Calu3 (cell line): Measurements from ENCODE around the gene KYAT1. TPM values are rescaled to one million over a fixed set of nuclear protein-coding genes. Genes with fewer than 3 reads are reported as not detected.
"Not testable (repeated sequence)": the region's sequence is repeated elsewhere in the genome, so short reads cannot be mapped to it uniquely, and the experiment has no call there.

Experiments
- BruUV-seq: library from RNA; stranded (reverse); fragments of 400-500 nt; replicated peaks from 2 replicates; lab custom pipeline; 2021; lab: Mats Ljungman, UMichigan
- CTCF ChIA-PET: fragments of 300-600 bp; sonication (Branson Sonifier 250); formaldehyde crosslinking; loops from one replicate; lab custom pipeline; 2022; ENCODE audit warnings: antibody characterized with exemption; lab: Charles Lee
- DNase-seq: peaks from one replicate; pipeline ENCODE4 v3.0.0; 2022
- H3K27ac Mint-ChIP-seq: one replicate; pipeline ENCODE4 v1.8.0; 2022; ENCODE audit warnings: mixed read lengths; ENCODE audit not compliant: unreplicated experiment
- H3K27me3 Mint-ChIP-seq: one replicate; pipeline ENCODE4 v1.8.0; 2022; ENCODE audit warnings: mixed read lengths; ENCODE audit not compliant: unreplicated experiment
- H3K36me3 Mint-ChIP-seq: one replicate; pipeline ENCODE4 v1.8.0; 2022; ENCODE audit warnings: mild to moderate bottlenecking, moderate library complexity, mixed read lengths; ENCODE audit not compliant: insufficient read depth, unreplicated experiment
- H3K4me1 Mint-ChIP-seq: one replicate; pipeline ENCODE4 v1.8.0; 2022; ENCODE audit warnings: mild to moderate bottlenecking, low read depth, mixed read lengths; ENCODE audit not compliant: unreplicated experiment
- H3K4me3 Mint-ChIP-seq: one replicate; pipeline ENCODE4 v1.8.0; 2022; ENCODE audit warnings: mild to moderate bottlenecking, low read depth, moderate library complexity, mixed read lengths; ENCODE audit not compliant: unreplicated experiment
- H3K9me3 Mint-ChIP-seq: one replicate; pipeline ENCODE4 v1.8.0; 2022; ENCODE audit warnings: low read depth, mixed read lengths; ENCODE audit not compliant: unreplicated experiment
- intact Hi-C: fragments of 100-400 bp; cut with micrococcal nuclease; formaldehyde crosslinking; loops from one replicate; pipeline ENCODE4 v1.10.0; 2022; ENCODE audit not compliant: unreplicated experiment
- total RNA-seq: library from RNA; stranded (reverse); gene quantifications from 2 replicates; pipeline ENCODE4 v1.2.3, GENCODE V29; 2022
- TF ChIP-seq, protein P1 (sequence below): fragments of 200-600 bp; IDR thresholded peaks from one replicate; pipeline ENCODE4 v1.8.0; 2022; ENCODE audit warnings: antibody characterized with exemption; ENCODE audit not compliant: unreplicated experiment

The KYAT1 gene
- total RNA-seq, 1 experiment from 2014 or later, result 4.1 TPM

DNA sequence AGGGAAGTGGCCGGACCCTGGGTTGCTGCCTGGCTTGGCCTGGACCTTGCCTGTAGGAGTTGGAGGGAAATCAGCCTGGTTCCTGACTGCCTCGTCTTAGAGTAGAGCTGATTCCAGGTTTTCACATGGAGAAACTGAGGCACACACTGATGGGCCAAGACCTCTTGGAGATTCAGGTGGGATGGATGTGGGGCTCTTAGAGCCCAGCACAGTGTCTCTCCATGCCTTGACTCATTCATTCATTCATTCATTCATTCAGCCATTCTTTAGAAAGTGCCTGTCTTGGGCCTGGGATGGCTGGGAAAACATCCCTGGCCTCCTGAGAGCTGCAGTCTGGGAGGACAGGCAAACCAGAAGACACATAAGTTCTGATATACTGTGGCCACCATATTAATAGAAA lies 2.4 kb upstream of the KYAT1 start:
- DNase-seq, result no peak
- Mint-ChIP-seq H3K9me3 (no peaks in the 10 kb centered on the region), H3K27ac (no peak overlapping the region), H3K4me1 (no peaks in the 10 kb centered on the region), H3K36me3 (peaks cover 30% of the 10 kb centered on the region), H3K4me3 (no peak overlapping the region), H3K27me3 (no peaks in the 10 kb centered on the region)
- CTCF ChIA-PET, result no interaction called here
- intact Hi-C loops, result loop anchor here (5.0 kb wide), 1 partner anchor 43 kb away; no protein-coding TSS in a partner anchor
- TF ChIP-seq, protein P1, sequence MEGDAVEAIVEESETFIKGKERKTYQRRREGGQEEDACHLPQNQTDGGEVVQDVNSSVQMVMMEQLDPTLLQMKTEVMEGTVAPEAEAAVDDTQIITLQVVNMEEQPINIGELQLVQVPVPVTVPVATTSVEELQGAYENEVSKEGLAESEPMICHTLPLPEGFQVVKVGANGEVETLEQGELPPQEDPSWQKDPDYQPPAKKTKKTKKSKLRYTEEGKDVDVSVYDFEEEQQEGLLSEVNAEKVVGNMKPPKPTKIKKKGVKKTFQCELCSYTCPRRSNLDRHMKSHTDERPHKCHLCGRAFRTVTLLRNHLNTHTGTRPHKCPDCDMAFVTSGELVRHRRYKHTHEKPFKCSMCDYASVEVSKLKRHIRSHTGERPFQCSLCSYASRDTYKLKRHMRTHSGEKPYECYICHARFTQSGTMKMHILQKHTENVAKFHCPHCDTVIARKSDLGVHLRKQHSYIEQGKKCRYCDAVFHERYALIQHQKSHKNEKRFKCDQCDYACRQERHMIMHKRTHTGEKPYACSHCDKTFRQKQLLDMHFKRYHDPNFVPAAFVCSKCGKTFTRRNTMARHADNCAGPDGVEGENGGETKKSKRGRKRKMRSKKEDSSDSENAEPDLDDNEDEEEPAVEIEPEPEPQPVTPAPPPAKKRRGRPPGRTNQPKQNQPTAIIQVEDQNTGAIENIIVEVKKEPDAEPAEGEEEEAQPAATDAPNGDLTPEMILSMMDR, result no peak
- BruUV-seq, result no TSS peak

DNA sequence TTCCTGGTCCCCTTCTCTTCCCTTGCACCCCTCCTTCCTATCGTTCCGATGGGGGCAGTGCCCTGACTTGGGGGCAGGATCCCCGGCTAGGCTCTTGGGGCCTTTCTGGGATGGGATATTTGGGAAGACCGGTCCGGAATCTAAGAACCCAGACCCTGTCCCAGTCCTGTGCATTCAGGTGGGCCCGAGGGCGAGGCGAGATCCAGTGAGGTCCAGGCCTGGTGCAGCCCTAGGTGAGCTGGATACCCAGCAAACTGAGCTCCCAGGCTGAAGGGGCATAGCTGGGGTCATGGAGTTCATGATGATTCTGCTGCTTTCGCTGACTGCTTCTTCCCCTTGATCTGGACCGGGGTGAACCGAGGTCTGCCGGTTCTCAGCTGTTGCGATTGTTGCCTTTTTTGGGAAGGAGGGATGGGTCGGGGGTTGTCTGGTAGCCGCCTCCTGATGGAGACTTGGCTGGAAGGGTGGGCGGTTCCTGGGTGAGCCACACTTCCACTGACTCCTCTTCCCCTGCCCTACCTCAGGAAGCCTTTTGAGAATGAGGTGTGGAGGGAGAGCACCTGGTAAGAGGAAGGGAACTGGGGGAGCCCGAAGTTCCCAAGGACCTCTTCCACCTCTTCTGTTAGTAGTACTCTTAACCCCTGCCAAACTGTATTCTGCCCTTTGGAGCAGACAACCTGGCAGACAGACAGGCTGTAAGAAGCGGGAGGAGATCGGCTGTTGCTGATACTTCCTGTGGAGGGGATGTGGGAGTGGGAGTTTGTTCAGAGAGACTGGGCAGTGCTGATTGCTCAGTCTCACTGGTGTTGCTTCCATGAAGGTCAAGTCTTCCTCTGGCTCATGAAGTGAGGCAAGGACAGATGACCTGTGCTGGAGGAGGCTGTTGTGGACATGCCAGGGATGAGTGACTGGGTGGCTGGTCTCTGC lies 1.2 kb upstream of the KYAT1 start:
- CTCF ChIA-PET, result no interaction called here
- Mint-ChIP-seq H3K27ac (peak overlapping the region; percentile 90), H3K4me3 (peak overlapping the region; percentile 85), H3K4me1 (no peaks in the 10 kb centered on the region), H3K36me3 (peaks cover 37% of the 10 kb centered on the region), H3K9me3 (no peaks in the 10 kb centered on the region), H3K27me3 (no peaks in the 10 kb centered on the region)
- intact Hi-C loops, result loop anchor here (5.0 kb wide), 1 partner anchor 44 kb away; no protein-coding TSS in a partner anchor
- TSS peak; percentile 27 for BruUV-seq
- TF ChIP-seq, protein P1, result no peak
- no peak for DNase-seq

GRCh38 chr9:128877852-128878251 lies 3.9 kb downstream of the KYAT1 start:
- TF ChIP-seq, protein P1, result no peak
- Mint-ChIP-seq H3K4me1 (no peaks in the 10 kb centered on the region), H3K4me3 (no peak overlapping the region), H3K27ac (no peak overlapping the region), H3K36me3 (peaks cover 41% of the 10 kb centered on the region), H3K9me3 (no peaks in the 10 kb centered on the region), H3K27me3 (no peaks in the 10 kb centered on the region)
- no TSS peak for BruUV-seq
- intact Hi-C loops, result no loop called here
- DNase-seq, result no peak
- CTCF ChIA-PET, result interaction anchor here (0.5 to 1.1 kb wide), 5 partner anchors 13 to 48 kb away, joined by 3 to 6 read pairs (median 3); partner anchors contain the start of gene SPOUT1

GRCh38 chr9:128870941-128871265 lies 10.8 kb downstream of the KYAT1 start:
- H3K36me3 Mint-ChIP-seq, result peaks cover 10% of the 10 kb centered on the region
- BruUV-seq, DNase-seq, H3K27ac Mint-ChIP-seq, intact Hi-C loops, CTCF ChIA-PET, H3K9me3 Mint-ChIP-seq, H3K4me1 Mint-ChIP-seq, H3K4me3 Mint-ChIP-seq, H3K27me3 Mint-ChIP-seq: not testable (repeated sequence)
